Chondrocyte (in vitro differentiated cells): Measurements from ENCODE around the gene TOX2. TPM values are rescaled to one million over a fixed set of nuclear protein-coding genes. Genes with fewer than 3 reads are reported as not detected.
A peak's percentile ranks its signal among the peaks of the same experiment; 100 is the strongest.

ENCODE experiments used
- DNase-seq: peaks from one replicate; pipeline ENCODE4 v3.0.0; 2021; ENCODE audit warnings: mixed read lengths, low spot score
- H3K27ac Mint-ChIP-seq: one replicate; pipeline ENCODE4 v1.8.0; 2021; ENCODE audit warnings: mild to moderate bottlenecking, moderate library complexity, mixed read lengths; ENCODE audit not compliant: unreplicated experiment
- H3K27me3 Mint-ChIP-seq: 2 replicates; pipeline ENCODE4 v1.8.0; 2021; ENCODE audit warnings: low read depth, mixed read lengths
- H3K36me3 Mint-ChIP-seq: 2 replicates; pipeline ENCODE4 v1.8.0; 2021; ENCODE audit warnings: low read depth, mixed read lengths
- H3K4me1 Mint-ChIP-seq: 2 replicates; pipeline ENCODE4 v1.8.0; 2021; ENCODE audit warnings: low read depth, mild to moderate bottlenecking, mixed read lengths
- H3K4me3 Mint-ChIP-seq: one replicate; pipeline ENCODE4 v1.8.0; 2021; ENCODE audit warnings: mild to moderate bottlenecking, moderate library complexity, mixed read lengths; ENCODE audit not compliant: unreplicated experiment
- H3K9me3 Mint-ChIP-seq: 2 replicates; pipeline ENCODE4 v1.8.0; 2021; ENCODE audit warnings: low read depth, mixed read lengths
- CTCF ChIP-seq: fragments of 200-600 bp; sonication (generic); IDR thresholded peaks from 2 replicates; pipeline ENCODE4 v1.5.0; 2021; ENCODE audit warnings: antibody characterized with exemption, mild to moderate bottlenecking, moderate library complexity
- total RNA-seq: library from RNA; stranded (reverse); gene quantifications from 3 replicates; pipeline ENCODE4 v1.2.1, GENCODE V29; 2021

Gene TOX2
- total RNA-seq, 1 donor from 2014 or later, result 0.12 TPM

GRCh38 chr20:43909720-43910119, 4.9 kb upstream of the TOX2 start:
- no peaks in the 10 kb centered on the region for H3K4me1 Mint-ChIP-seq
- no peak for TF ChIP-seq CTCF
- no peak overlapping the region for H3K4me3 Mint-ChIP-seq
- H3K36me3 Mint-ChIP-seq, result peaks cover 7% of the 10 kb centered on the region
- no peak overlapping the region for H3K27ac Mint-ChIP-seq
- H3K27me3 Mint-ChIP-seq, result peaks cover 34% of the 10 kb centered on the region
- no peak for DNase-seq
- H3K9me3 Mint-ChIP-seq, result peaks cover 31% of the 10 kb centered on the region

GRCh38 chr20:43910564-43910963, 4.1 kb upstream of the TOX2 start:
- Mint-ChIP-seq H3K4me1 (peaks cover 6% of the 10 kb centered on the region), H3K36me3 (peaks cover 9% of the 10 kb centered on the region), H3K27ac (no peak overlapping the region), H3K27me3 (peaks cover 36% of the 10 kb centered on the region), H3K4me3 (no peak overlapping the region), H3K9me3 (peaks cover 31% of the 10 kb centered on the region)
- DNase-seq, result no peak
- TF ChIP-seq CTCF, result no peak

GRCh38 chr20:43911066-43911465, 3.6 kb upstream of the TOX2 start:
- Mint-ChIP-seq H3K36me3 (peaks cover 9% of the 10 kb centered on the region), H3K9me3 (peaks cover 31% of the 10 kb centered on the region), H3K4me3 (no peak overlapping the region), H3K27ac (no peak overlapping the region), H3K4me1 (peaks cover 10% of the 10 kb centered on the region), H3K27me3 (peaks cover 41% of the 10 kb centered on the region)
- DNase-seq, result no peak
- TF ChIP-seq CTCF, result no peak

- no peak for DNase-seq
- Mint-ChIP-seq H3K4me1 (peaks cover 16% of the 10 kb centered on the region), H3K36me3 (peaks cover 9% of the 10 kb centered on the region), H3K27me3 (peaks cover 58% of the 10 kb centered on the region), H3K27ac (no peak overlapping the region), H3K4me3 (peak overlapping the region; percentile 53), H3K9me3 (peaks cover 24% of the 10 kb centered on the region)
- no peak for TF ChIP-seq CTCF
Observed at GRCh38 chr20:43913291-43914025, 1.2 kb upstream of the TOX2 start.

DNA sequence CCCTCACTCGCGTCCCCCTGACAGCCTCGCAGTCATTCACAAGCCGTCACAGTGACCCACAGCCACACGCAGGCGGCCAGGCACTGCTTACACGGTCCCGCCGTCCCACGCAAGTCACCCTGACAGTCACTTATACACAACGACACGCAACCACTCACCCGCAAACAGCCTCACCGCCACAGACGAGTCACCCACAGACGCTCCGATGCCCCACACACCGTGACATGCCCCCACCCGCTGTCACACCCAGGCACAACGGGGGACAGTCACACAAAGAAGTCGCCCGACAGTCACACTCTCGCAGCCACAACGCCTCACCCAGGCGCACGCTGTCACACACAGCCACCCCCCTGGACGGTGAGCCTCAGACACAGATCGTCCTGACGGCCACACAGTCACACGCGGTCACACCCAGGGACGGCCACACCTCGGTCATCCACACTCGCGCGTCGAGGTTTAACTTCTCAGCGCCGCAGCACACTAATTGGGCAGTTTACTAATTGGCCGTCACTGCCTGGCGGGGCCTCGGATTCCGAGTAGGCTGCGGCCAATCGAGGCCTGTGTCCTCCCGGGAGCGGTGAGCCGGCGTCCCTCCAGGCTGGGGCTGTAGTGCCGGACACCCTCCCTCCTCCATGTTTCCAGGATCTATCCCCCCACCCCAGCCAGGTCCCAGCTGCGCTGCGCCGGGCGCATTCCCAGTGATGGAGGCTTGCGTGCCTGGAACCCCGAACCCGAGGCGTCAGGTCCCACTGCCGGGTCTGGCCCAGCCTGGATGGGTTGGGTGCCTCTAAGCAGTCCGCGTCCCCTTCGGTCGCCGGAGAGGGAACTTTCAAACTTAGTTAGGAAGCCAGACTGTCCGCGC, 790 bp downstream of the TOX2 start:
- DNase-seq, result no peak
- Mint-ChIP-seq H3K4me1 (peaks cover 16% of the 10 kb centered on the region), H3K36me3 (peaks cover 9% of the 10 kb centered on the region), H3K9me3 (peaks cover 21% of the 10 kb centered on the region), H3K27me3 (peaks cover 64% of the 10 kb centered on the region), H3K4me3 (peak overlapping the region; percentile 71), H3K27ac (no peak overlapping the region)
- TF ChIP-seq CTCF, result no peak
